ENCODE results near the gene MAP3K7CL. TPM values are rescaled to one million over a fixed set of nuclear protein-coding genes. Genes with fewer than 3 reads are reported as not detected.

The MAP3K7CL gene
- total RNA-seq, 6 experiments from 2014 or later, result 6.2 to 11.4 (median 7.6) TPM

GRCh38 chr21:29181799-29182470 is 51.5 kb downstream of the MAP3K7CL start:
- H3K9me3 Mint-ChIP-seq, result no peaks in the 10 kb centered on the region
- peak overlapping the region; percentile 100 for H3K27ac Mint-ChIP-seq
- H3K27me3 Mint-ChIP-seq (ENCODE audit: insufficient read depth), result no peaks in the 10 kb centered on the region
- TF ChIP-seq CTCF (IDR thresholded peaks at IDR 0.05), result no peak
- peak; percentile 84 for DNase-seq
- H3K4me1 Mint-ChIP-seq (ENCODE audit: low read depth), result peaks cover 59% of the 10 kb centered on the region
- H3K36me3 Mint-ChIP-seq (ENCODE audit: low read depth), result no peaks in the 10 kb centered on the region; the same call in 1 of the 2 replicates
- H3K4me3 Mint-ChIP-seq, result peak overlapping the region; percentile 96

- TF ChIP-seq CTCF (IDR thresholded peaks at IDR 0.05), result no peak
- peaks cover 67% of the 10 kb centered on the region for H3K4me1 Mint-ChIP-seq (ENCODE audit: low read depth)
- peak overlapping the region; percentile 96 for H3K4me3 Mint-ChIP-seq
- no peaks in the 10 kb centered on the region for H3K27me3 Mint-ChIP-seq (ENCODE audit: insufficient read depth)
- H3K9me3 Mint-ChIP-seq, result no peaks in the 10 kb centered on the region
- H3K36me3 Mint-ChIP-seq (ENCODE audit: low read depth), result no peaks in the 10 kb centered on the region; the same call in 1 of the 2 replicates
- H3K27ac Mint-ChIP-seq, result peak overlapping the region; percentile 100
- no peak for DNase-seq
Observed at GRCh38 chr21:29182691-29183092, 52.2 kb downstream of the MAP3K7CL start.

- H3K27me3 Mint-ChIP-seq (ENCODE audit: insufficient read depth), result no peaks in the 10 kb centered on the region; the same call in 1 of the 2 replicates
- peak overlapping the region; percentile 48; the same call in 1 of the 2 replicates for H3K4me3 Mint-ChIP-seq
- peak overlapping the region; percentile 100 for H3K27ac Mint-ChIP-seq
- peaks cover 78% of the 10 kb centered on the region for H3K4me1 Mint-ChIP-seq (ENCODE audit: low read depth)
- TF ChIP-seq CTCF (IDR thresholded peaks at IDR 0.05), result no peak
- no peak for DNase-seq
- H3K36me3 Mint-ChIP-seq (ENCODE audit: low read depth), result no peaks in the 10 kb centered on the region; the same call in 1 of the 2 replicates
- no peaks in the 10 kb centered on the region for H3K9me3 Mint-ChIP-seq
Observed at GRCh38 chr21:29184037-29184436, 53.6 kb downstream of the MAP3K7CL start.

- Mint-ChIP-seq H3K4me3 (no peak overlapping the region), H3K27me3 (ENCODE audit: insufficient read depth) (no peaks in the 10 kb centered on the region; the same call in 1 of the 2 replicates), H3K36me3 (ENCODE audit: low read depth) (no peaks in the 10 kb centered on the region), H3K9me3 (no peaks in the 10 kb centered on the region), H3K4me1 (ENCODE audit: low read depth) (peaks cover 89% of the 10 kb centered on the region), H3K27ac (no peak overlapping the region)
- no peak for TF ChIP-seq CTCF (IDR thresholded peaks at IDR 0.05)
- no peak for DNase-seq
Observed at GRCh38 chr21:29185172-29185571, 54.7 kb downstream of the MAP3K7CL start.

- H3K4me1 Mint-ChIP-seq (ENCODE audit: low read depth), result peaks cover 89% of the 10 kb centered on the region
- no peak for DNase-seq
- H3K27me3 Mint-ChIP-seq (ENCODE audit: insufficient read depth), result no peaks in the 10 kb centered on the region; the same call in 1 of the 2 replicates
- H3K4me3 Mint-ChIP-seq, result no peak overlapping the region
- no peak for TF ChIP-seq CTCF (IDR thresholded peaks at IDR 0.05)
- H3K9me3 Mint-ChIP-seq, result no peaks in the 10 kb centered on the region
- H3K36me3 Mint-ChIP-seq (ENCODE audit: low read depth), result no peaks in the 10 kb centered on the region
- H3K27ac Mint-ChIP-seq, result peak overlapping the region; percentile 79; the same call in 1 of the 2 replicates
Observed at GRCh38 chr21:29185633-29186032, 55.2 kb downstream of the MAP3K7CL start.

Data from HFFc6 (cell line).